HG02884 (cell line): ENCODE results near the gene SHISA5.
A peak's percentile ranks its signal among the peaks of the same experiment; 100 is the strongest.
"Not testable (repeated sequence)": the region's sequence is repeated elsewhere in the genome, so short reads cannot be mapped to it uniquely, and the experiment has no call there.

Source experiments
- ATAC-seq: cut with Tn5 transposase; IDR thresholded peaks from one replicate; pipeline ENCODE4 v1.9.1; 2021; ENCODE audit warnings: mild to moderate bottlenecking, moderate library complexity; ENCODE audit not compliant: unreplicated experiment

The SHISA5 gene

GRCh38 chr3:48461767-48462166, 42.2 kb downstream of the SHISA5 start:
- not testable (repeated sequence) for ATAC-seq

GRCh38 chr3:48460517-48460902, 43.5 kb downstream of the SHISA5 start:
- no peak for ATAC-seq

GRCh38 chr3:48459773-48460516, 44.0 kb downstream of the SHISA5 start:
- no peak for ATAC-seq

- ATAC-seq, result no peak
Measured at GRCh38 chr3:48459331-48459730, 44.6 kb downstream of the SHISA5 start.

- no peak for ATAC-seq
Measured at GRCh38 chr3:48456456-48456855, 47.5 kb downstream of the SHISA5 start.

GRCh38 chr3:48451270-48451669, 52.7 kb downstream of the SHISA5 start:
- ATAC-seq, result no peak

- ATAC-seq, result peak; percentile 87
Measured at GRCh38 chr3:48446425-48447193, 57.4 kb downstream of the SHISA5 start, which contains the start of gene ATRIP. Gene ATRIP, plus strand, starts transcription at chr3:48446737. Its CDS starts 109 bp downstream, at chr3:48446846.

- ATAC-seq, result no peak
Measured at GRCh38 chr3:48446043-48446424, 57.9 kb downstream of the SHISA5 start.

- ATAC-seq, result no peak
Measured at GRCh38 chr3:48445277-48445882, 58.6 kb downstream of the SHISA5 start.

- no peak for ATAC-seq
Measured at GRCh38 chr3:48441940-48442339, 62.0 kb downstream of the SHISA5 start.

- ATAC-seq, result no peak
Measured at GRCh38 chr3:48440590-48440958, 63.4 kb downstream of the SHISA5 start.

GRCh38 chr3:48439820-48440589, 64.0 kb downstream of the SHISA5 start, which contains the start of the genes CCDC51 and TMA7:
Gene CCDC51, minus strand, starts transcription at chr3:48440119. Its CDS starts 4,991 bp downstream, at chr3:48435128.
Gene TMA7, plus strand, starts transcription at chr3:48440257. Its CDS starts 40 bp downstream, at chr3:48440297.
- ATAC-seq, result peak; percentile 91

- ATAC-seq, result no peak
Measured at GRCh38 chr3:48437812-48438211, 66.2 kb downstream of the SHISA5 start.

- ATAC-seq, result no peak
Measured at GRCh38 chr3:48436855-48437254, 67.1 kb downstream of the SHISA5 start.

- ATAC-seq, result no peak
Measured at GRCh38 chr3:48436477-48436787, 67.5 kb downstream of the SHISA5 start.

GRCh38 chr3:48435774-48436476, 68.0 kb downstream of the SHISA5 start:
- no peak for ATAC-seq

- ATAC-seq, result no peak
Measured at GRCh38 chr3:48435223-48435595, 68.8 kb downstream of the SHISA5 start.

- no peak for ATAC-seq
Measured at GRCh38 chr3:48434591-48435222, 69.3 kb downstream of the SHISA5 start.

GRCh38 chr3:48433472-48434118, 70.4 kb downstream of the SHISA5 start:
- no peak for ATAC-seq
